HUES64 (cell line): ENCODE results near the gene RAX2.

Experiments
- H3K27ac ChIP-seq: 2 replicates; pipeline ENCODE4 v1.7.0; 2013; ENCODE audit warnings: low read depth, low read length, inconsistent platforms
- H3K27me3 ChIP-seq: 2 replicates; pipeline ENCODE4 v1.6.1; 2013; ENCODE audit warnings: mild to moderate bottlenecking, low read length; ENCODE audit not compliant: insufficient read depth
- H3K36me3 ChIP-seq: 2 replicates; pipeline ENCODE4 v1.6.1; 2013; ENCODE audit warnings: mild to moderate bottlenecking, low read length; ENCODE audit not compliant: insufficient read depth
- H3K4me1 ChIP-seq: 2 replicates; pipeline ENCODE4 v1.6.1; 2013; ENCODE audit warnings: mild to moderate bottlenecking, low read length, moderate library complexity; ENCODE audit not compliant: insufficient read depth
- H3K4me3 ChIP-seq: 2 replicates; pipeline ENCODE4 v1.5.1; 2013; ENCODE audit warnings: mild to moderate bottlenecking, low read length, moderate library complexity
- H3K9ac ChIP-seq: 2 replicates; pipeline ENCODE4 v1.6.1; 2013; ENCODE audit warnings: mild to moderate bottlenecking, low read depth, low read length
- H3K9me3 ChIP-seq: 2 replicates; pipeline ENCODE4 v1.6.1; 2013; ENCODE audit warnings: low read depth, low read length; ENCODE audit not compliant: insufficient read depth
- WGBS: fragments of 150-250, 120-280 bp; methylation state at CpG from one replicate; pipeline ENCODE4 v1.1.7; 2013; ENCODE audit warnings: missing lambda C conversion rate; 5-methylcytosine and 5-hydroxymethylcytosine counted together

The RAX2 gene

GRCh38 chr19:3783660-3784584 lies 11.9 kb upstream of the RAX2 start:
- Histone ChIP-seq H3K4me1 (no peaks in the 10 kb centered on the region), H3K27me3 (peaks cover 30% of the 10 kb centered on the region), H3K36me3 (no peaks in the 10 kb centered on the region), H3K9ac (no peak overlapping the region), H3K9me3 (peaks cover 15% of the 10 kb centered on the region), H3K27ac (no peak overlapping the region), H3K4me3 (no peak overlapping the region)
- 64% methylated on average over 49 of the region's 49 CpGs for WGBS

- no peaks in the 10 kb centered on the region for H3K4me1 ChIP-seq
- 90% methylated on average over 13 of the region's 13 CpGs for WGBS
- H3K27me3 ChIP-seq = peaks cover 30% of the 10 kb centered on the region
Observed at GRCh38 chr19:3782903-3783302, 10.9 kb upstream of the RAX2 start.

GRCh38 chr19:3782330-3782729 lies 10.3 kb upstream of the RAX2 start:
- H3K9ac ChIP-seq = no peak overlapping the region
- no peaks in the 10 kb centered on the region for H3K36me3 ChIP-seq
- H3K9me3 ChIP-seq = peaks cover 15% of the 10 kb centered on the region
- no peak overlapping the region for H3K27ac ChIP-seq
- 83% methylated on average over 1 of the region's 1 CpG for WGBS
- H3K27me3 ChIP-seq = peaks cover 30% of the 10 kb centered on the region
- no peak overlapping the region for H3K4me3 ChIP-seq
- no peaks in the 10 kb centered on the region for H3K4me1 ChIP-seq

More at GRCh38 chr19:3782903-3783302, 10.9 kb upstream of the RAX2 start:
- Histone ChIP-seq H3K9ac (no peak overlapping the region), H3K4me3 (no peak overlapping the region), H3K27ac (no peak overlapping the region), H3K36me3 (no peaks in the 10 kb centered on the region), H3K9me3 (peaks cover 15% of the 10 kb centered on the region)

- H3K9me3 ChIP-seq = peaks cover 15% of the 10 kb centered on the region
- H3K27me3 ChIP-seq = peaks cover 27% of the 10 kb centered on the region
- H3K36me3 ChIP-seq = no peaks in the 10 kb centered on the region
- no peak overlapping the region for H3K9ac ChIP-seq
- H3K27ac ChIP-seq = no peak overlapping the region
- no peaks in the 10 kb centered on the region for H3K4me1 ChIP-seq
- WGBS = 90% methylated on average over 2 of the region's 2 CpGs
- H3K4me3 ChIP-seq = no peak overlapping the region
Observed at GRCh38 chr19:3781603-3782002, 9.6 kb upstream of the RAX2 start.

- H3K4me1 ChIP-seq = no peaks in the 10 kb centered on the region
- H3K27ac ChIP-seq = no peak overlapping the region
- 94% methylated on average over 9 of the region's 9 CpGs for WGBS
- no peak overlapping the region for H3K4me3 ChIP-seq
- H3K27me3 ChIP-seq = peaks cover 22% of the 10 kb centered on the region
- H3K36me3 ChIP-seq = no peaks in the 10 kb centered on the region
- H3K9me3 ChIP-seq = peaks cover 15% of the 10 kb centered on the region
- H3K9ac ChIP-seq = no peak overlapping the region
Observed at GRCh38 chr19:3780786-3781304, 8.8 kb upstream of the RAX2 start.

- H3K4me1 ChIP-seq = no peaks in the 10 kb centered on the region
- peaks cover 5% of the 10 kb centered on the region for H3K27me3 ChIP-seq
- H3K36me3 ChIP-seq = no peaks in the 10 kb centered on the region
- no peak overlapping the region for H3K27ac ChIP-seq
- H3K9me3 ChIP-seq = peaks cover 15% of the 10 kb centered on the region
- WGBS = 83% methylated on average over 44 of the region's 44 CpGs
- no peak overlapping the region for H3K4me3 ChIP-seq
- no peak overlapping the region for H3K9ac ChIP-seq
Observed at GRCh38 chr19:3778899-3779723, 7.1 kb upstream of the RAX2 start.

GRCh38 chr19:3778104-3778867 lies 6.3 kb upstream of the RAX2 start:
- H3K27me3 ChIP-seq = no peaks in the 10 kb centered on the region
- no peaks in the 10 kb centered on the region for H3K36me3 ChIP-seq
- no peak overlapping the region for H3K4me3 ChIP-seq
- no peak overlapping the region for H3K9ac ChIP-seq
- no peaks in the 10 kb centered on the region for H3K4me1 ChIP-seq
- peaks cover 15% of the 10 kb centered on the region for H3K9me3 ChIP-seq
- 90% methylated on average over 37 of the region's 37 CpGs for WGBS
- no peak overlapping the region for H3K27ac ChIP-seq

- WGBS = 87% methylated on average over 1 of the region's 1 CpG
- Histone ChIP-seq H3K9ac (no peak overlapping the region), H3K27me3 (no peaks in the 10 kb centered on the region), H3K27ac (no peak overlapping the region), H3K9me3 (peaks cover 4% of the 10 kb centered on the region), H3K36me3 (no peaks in the 10 kb centered on the region), H3K4me1 (no peaks in the 10 kb centered on the region), H3K4me3 (no peak overlapping the region)
Observed at GRCh38 chr19:3776479-3777040, 4.5 kb upstream of the RAX2 start.

- Histone ChIP-seq H3K4me1 (no peaks in the 10 kb centered on the region), H3K9ac (no peak overlapping the region), H3K27ac (no peak overlapping the region), H3K27me3 (no peaks in the 10 kb centered on the region), H3K4me3 (no peak overlapping the region), H3K9me3 (no peaks in the 10 kb centered on the region), H3K36me3 (no peaks in the 10 kb centered on the region)
- WGBS = 92% methylated on average over 5 of the region's 5 CpGs
Observed at GRCh38 chr19:3775831-3776230, 3.8 kb upstream of the RAX2 start.

- H3K27ac ChIP-seq = no peak overlapping the region
- no peaks in the 10 kb centered on the region for H3K36me3 ChIP-seq
- H3K9ac ChIP-seq = no peak overlapping the region
- H3K9me3 ChIP-seq = no peaks in the 10 kb centered on the region
- WGBS = 85% methylated on average over 2 of the region's 2 CpGs
- no peak overlapping the region for H3K4me3 ChIP-seq
- H3K4me1 ChIP-seq = no peaks in the 10 kb centered on the region
- H3K27me3 ChIP-seq = no peaks in the 10 kb centered on the region
Observed at GRCh38 chr19:3775374-3775711, 3.3 kb upstream of the RAX2 start.
